Caco-2 (cell line): Measurements from ENCODE around the gene DNER. TPM values are rescaled to one million over a fixed set of nuclear protein-coding genes. Genes with fewer than 3 reads are reported as not detected.

Experiments
- BruUV-seq: library from RNA; stranded (reverse); fragments of 400-500 nt; replicated peaks from 2 replicates; lab custom pipeline; 2021; lab: Mats Ljungman, UMichigan
- CTCF ChIA-PET: fragments of 300-600 bp; sonication (Branson Sonifier 250); formaldehyde crosslinking; loops from one replicate; lab custom pipeline; 2022; ENCODE audit warnings: antibody characterized with exemption; lab: Charles Lee
- POLR2A ChIA-PET: fragments of 300-600 bp; sonication (Branson Sonifier 250); formaldehyde crosslinking; loops from one replicate; lab custom pipeline; 2022; ENCODE audit warnings: antibody characterized with exemption; lab: Charles Lee
- DNase-seq, 2 experiments: peaks; one replicate each; pipeline versions ENCODE4 v3.0.0 to v3.0.0-alpha.2; 2020 to 2022
- H3K27me3 ChIP-seq: replicated peaks from 2 replicates; pipeline ENCODE4 v1.6.0; 2011; ENCODE audit warnings: low read length; ENCODE audit not compliant: control insufficient read depth, insufficient read depth
- H3K36me3 ChIP-seq: 2 replicates; pipeline ENCODE4 v1.5.1; 2011; ENCODE audit warnings: low read length; ENCODE audit not compliant: control insufficient read depth, insufficient read depth
- H3K4me1 ChIP-seq: fragments of 250-450 bp; sonication (Bioruptor Pico); 2 replicates; pipeline ENCODE4 v1.5.1; 2020; ENCODE audit warnings: mild to moderate bottlenecking
- H3K4me3 ChIP-seq: 2 replicates; pipeline ENCODE4 v1.5.1; 2011; ENCODE audit warnings: low read depth, mild to moderate bottlenecking, control low read depth, low read length
- H3K9me3 ChIP-seq: fragments of 250-450 bp; sonication (Bioruptor Pico); 2 replicates; pipeline ENCODE4 v1.5.1; 2020; ENCODE audit warnings: mild to moderate bottlenecking, moderate library complexity
- H3K27ac Mint-ChIP-seq: one replicate; pipeline ENCODE4 v1.8.0; 2022; ENCODE audit warnings: mixed read lengths; ENCODE audit not compliant: unreplicated experiment
- H3K27me3 Mint-ChIP-seq: one replicate; pipeline ENCODE4 v1.8.0; 2022; ENCODE audit warnings: mixed read lengths; ENCODE audit not compliant: insufficient read depth, unreplicated experiment
- H3K36me3 Mint-ChIP-seq: one replicate; pipeline ENCODE4 v1.8.0; 2022; ENCODE audit warnings: mild to moderate bottlenecking, mixed read lengths; ENCODE audit not compliant: insufficient read depth, unreplicated experiment
- H3K4me1 Mint-ChIP-seq: one replicate; pipeline ENCODE4 v1.8.0; 2022; ENCODE audit warnings: low read depth, mixed read lengths; ENCODE audit not compliant: unreplicated experiment
- H3K4me3 Mint-ChIP-seq: one replicate; pipeline ENCODE4 v1.8.0; 2022; ENCODE audit warnings: mild to moderate bottlenecking, moderate library complexity, mixed read lengths; ENCODE audit not compliant: unreplicated experiment
- H3K9me3 Mint-ChIP-seq: one replicate; pipeline ENCODE4 v1.8.0; 2022; ENCODE audit warnings: mixed read lengths; ENCODE audit not compliant: unreplicated experiment
- CTCF ChIP-seq, 2 experiments: fragments of 200-600 bp in 1 of 2; IDR thresholded peaks; 1 replicate in 1 of 2; 2 replicates in 1 of 2; pipeline versions ENCODE4 v1.5.1 to v1.8.0; 2011 to 2022; ENCODE audit warnings: antibody characterized with exemption in 1 of 2, control low read depth in 1 of 2, inconsistent platforms in 1 of 2, low read depth in 1 of 2, low read length in 1 of 2, mild to moderate bottlenecking in 1 of 2, moderate library complexity in 1 of 2; ENCODE audit not compliant: insufficient read depth in 1 of 2, severe bottlenecking in 1 of 2, unreplicated experiment in 1 of 2
- intact Hi-C: fragments of 100-400 bp; cut with micrococcal nuclease; formaldehyde crosslinking; loops from one replicate; pipeline ENCODE4 v1.10.0; 2022; ENCODE audit not compliant: unreplicated experiment
- total RNA-seq: library from RNA; stranded (reverse); gene quantifications from 2 replicates; pipeline ENCODE4 v1.2.3, GENCODE V29; 2022

DNER gene
- total RNA-seq, 1 experiment from 2014 or later: not detected

GRCh38 chr2:229611360-229611759 is 103.0 kb downstream of the DNER start:
- intact Hi-C loops: no loop called here
- ChIA-PET POLR2A (no interaction called here), CTCF (no interaction called here)
- Histone ChIP-seq H3K9me3 (no peaks in the 10 kb centered on the region), H3K4me3 (no peak overlapping the region), H3K36me3 (no peaks in the 10 kb centered on the region), H3K27me3 (no peaks in the 10 kb centered on the region), H3K4me1 (no peaks in the 10 kb centered on the region)
- Mint-ChIP-seq H3K4me1 (no peaks in the 10 kb centered on the region), H3K9me3 (no peaks in the 10 kb centered on the region), H3K27ac (no peak overlapping the region), H3K36me3 (no peaks in the 10 kb centered on the region), H3K27me3 (no peaks in the 10 kb centered on the region), H3K4me3 (no peak overlapping the region)
- TF ChIP-seq CTCF (IDR thresholded peaks at IDR 0.05; ENCODE audit: insufficient read depth in 1 of 2, low read depth in 1 of 2, low read length in 1 of 2, severe bottlenecking in 1 of 2, unreplicated experiment in 1 of 2): no peak
- no peak for DNase-seq
- no TSS peak for BruUV-seq

GRCh38 chr2:229610872-229611271 is 103.5 kb downstream of the DNER start:
- ChIA-PET POLR2A (no interaction called here), CTCF (no interaction called here)
- intact Hi-C loops: no loop called here
- no peak for DNase-seq
- no peaks in the 10 kb centered on the region for H3K36me3 ChIP-seq
- H3K4me1 Mint-ChIP-seq: no peaks in the 10 kb centered on the region
- H3K4me3 Mint-ChIP-seq: no peak overlapping the region
- H3K9me3 ChIP-seq: no peaks in the 10 kb centered on the region
- no TSS peak for BruUV-seq
- H3K36me3 Mint-ChIP-seq: no peaks in the 10 kb centered on the region
- H3K27me3 Mint-ChIP-seq: no peaks in the 10 kb centered on the region
- no peak overlapping the region for H3K4me3 ChIP-seq
- TF ChIP-seq CTCF (IDR thresholded peaks at IDR 0.05; ENCODE audit: insufficient read depth in 1 of 2, low read depth in 1 of 2, low read length in 1 of 2, severe bottlenecking in 1 of 2, unreplicated experiment in 1 of 2): no peak
- H3K27me3 ChIP-seq: no peaks in the 10 kb centered on the region
- H3K4me1 ChIP-seq: no peaks in the 10 kb centered on the region
- H3K27ac Mint-ChIP-seq: no peak overlapping the region
- no peaks in the 10 kb centered on the region for H3K9me3 Mint-ChIP-seq

GRCh38 chr2:229610333-229610732 is 104.0 kb downstream of the DNER start:
- Histone ChIP-seq H3K4me3 (no peak overlapping the region), H3K27me3 (no peaks in the 10 kb centered on the region), H3K9me3 (no peaks in the 10 kb centered on the region), H3K36me3 (no peaks in the 10 kb centered on the region), H3K4me1 (no peaks in the 10 kb centered on the region)
- Mint-ChIP-seq H3K36me3 (no peaks in the 10 kb centered on the region), H3K27me3 (no peaks in the 10 kb centered on the region), H3K9me3 (no peaks in the 10 kb centered on the region), H3K27ac (no peak overlapping the region), H3K4me3 (no peak overlapping the region), H3K4me1 (no peaks in the 10 kb centered on the region)
- TF ChIP-seq CTCF (IDR thresholded peaks at IDR 0.05; ENCODE audit: insufficient read depth in 1 of 2, low read depth in 1 of 2, low read length in 1 of 2, severe bottlenecking in 1 of 2, unreplicated experiment in 1 of 2): no peak
- DNase-seq: no peak
- intact Hi-C loops: no loop called here
- CTCF ChIA-PET: no interaction called here
- no TSS peak for BruUV-seq
- POLR2A ChIA-PET: no interaction called here
